Bronchial epithelial cell (primary cell): ENCODE data around the gene BMI1. TPM values are rescaled to one million over a fixed set of nuclear protein-coding genes. Genes with fewer than 3 reads are reported as not detected.

Source experiments
- DNase-seq: peaks from one replicate; pipeline ENCODE4 v3.0.0-alpha.2; 2010; ENCODE audit warnings: low read depth
- FAIRE-seq: peaks from 2 replicates; lab custom pipeline; 2011; peaks lifted over from hg19 to GRCh38; lab: Jason Lieb, UNC
- H3K27me3 ChIP-seq: 2 replicates; pipeline ENCODE4 v1.5.1; 2011; ENCODE audit warnings: low read length; ENCODE audit not compliant: control insufficient read depth, insufficient read depth
- H3K36me3 ChIP-seq: 2 replicates; pipeline ENCODE4 v1.5.1; 2011; ENCODE audit warnings: low read length; ENCODE audit not compliant: control insufficient read depth, insufficient read depth
- H3K4me3 ChIP-seq: 2 replicates; pipeline ENCODE4 v1.5.1; 2011; ENCODE audit warnings: mild to moderate bottlenecking, low read depth, low read length, control low read depth
- CTCF ChIP-seq: IDR thresholded peaks from 2 replicates; pipeline ENCODE4 v1.5.1; 2011; ENCODE audit warnings: mild to moderate bottlenecking, moderate library complexity, low read length, control low read depth, inconsistent platforms; ENCODE audit not compliant: insufficient read depth, severe bottlenecking
- total RNA-seq: library from RNA; depleted of rRNA; stranded (reverse); fragments of >200 nt; gene quantifications from 2 replicates; pipeline ENCODE4 v1.2.1, GENCODE V29; 2014

BMI1 gene
- total RNA-seq, 1 donor from 2014 or later, result 35.5 TPM

- no peak for TF ChIP-seq CTCF
- no peak for FAIRE-seq
- H3K36me3 ChIP-seq, result no peaks in the 10 kb centered on the region
- peak; percentile 44 for DNase-seq
- peak overlapping the region; percentile 78 for H3K4me3 ChIP-seq
- peaks cover 17% of the 10 kb centered on the region for H3K27me3 ChIP-seq
These were observed 441 bp downstream of the BMI1 start for GRCh38 chr10:22321156-22321923.

- DNase-seq, result no peak
- no peak for FAIRE-seq
- no peak for TF ChIP-seq CTCF
- Histone ChIP-seq H3K36me3 (no peaks in the 10 kb centered on the region), H3K4me3 (peak overlapping the region; percentile 48), H3K27me3 (peaks cover 17% of the 10 kb centered on the region)
These were observed 1.2 kb downstream of the BMI1 start for GRCh38 chr10:22321924-22322640.

GRCh38 chr10:22322641-22323160, 1.8 kb downstream of the BMI1 start:
- DNase-seq, result no peak
- no peak for TF ChIP-seq CTCF
- FAIRE-seq, result no peak
- H3K27me3 ChIP-seq, result peaks cover 17% of the 10 kb centered on the region
- H3K4me3 ChIP-seq, result peak overlapping the region; percentile 48
- no peaks in the 10 kb centered on the region for H3K36me3 ChIP-seq

- FAIRE-seq (no peak), DNase-seq (no peak)
- no peak for TF ChIP-seq CTCF
- Histone ChIP-seq H3K27me3 (peaks cover 17% of the 10 kb centered on the region), H3K36me3 (no peaks in the 10 kb centered on the region), H3K4me3 (no peak overlapping the region)
These were observed 2.8 kb downstream of the BMI1 start for GRCh38 chr10:22323538-22324305.

GRCh38 chr10:22324413-22324812, 3.5 kb downstream of the BMI1 start:
- FAIRE-seq, result no peak
- no peak for TF ChIP-seq CTCF
- Histone ChIP-seq H3K4me3 (no peak overlapping the region), H3K27me3 (peaks cover 17% of the 10 kb centered on the region), H3K36me3 (peaks cover 2% of the 10 kb centered on the region)
- DNase-seq, result no peak
